IMR-90 (cell line): Measurements from ENCODE around the gene RYR3. TPM values are rescaled to one million over a fixed set of nuclear protein-coding genes. Genes with fewer than 3 reads are reported as not detected.

Experiments used
- ATAC-seq: fragments of 200-7000 bp; cut with Tn5 transposase; 2 replicates; pipeline ENCODE4 v1.9.1; 2020; ENCODE audit warnings: low read depth, mild to moderate bottlenecking, moderate library complexity
- BruUV-seq: library from RNA; stranded (reverse); fragments of 400-500 nt; replicated peaks from 2 replicates; lab custom pipeline; 2021; lab: Mats Ljungman, UMichigan
- CTCF ChIA-PET: fragments of 300-600 bp; formaldehyde crosslinking; extraction: SDS; loops from one replicate; lab custom pipeline; 2021; ENCODE audit warnings: antibody characterized with exemption; lab: Yijun Ruan, JAX
- POLR2A ChIA-PET: fragments of 300-600 bp; sonication (Branson Sonifier 250); formaldehyde crosslinking; loops from one replicate; lab custom pipeline; 2022; ENCODE audit warnings: antibody characterized with exemption; ENCODE audit not compliant: unreplicated experiment; lab: Charles Lee
- DNase-seq: peaks from one replicate; pipeline ENCODE4 v3.0.0; 2013
- H2AFZ ChIP-seq: replicated peaks from 2 replicates; pipeline ENCODE3; 2013; ENCODE audit warnings: low read length, mild to moderate bottlenecking; ENCODE audit not compliant: poor library complexity
- H2AK5ac ChIP-seq: 2 replicates; pipeline ENCODE4 v1.6.1; 2013; ENCODE audit warnings: low read depth, low read length, inconsistent platforms
- H2AK9ac ChIP-seq: replicated peaks from 2 replicates; pipeline ENCODE3; 2013; ENCODE audit warnings: mild to moderate bottlenecking, low read depth, low read length, moderate library complexity; ENCODE audit not compliant: poor library complexity
- H2BK120ac ChIP-seq: 2 replicates; pipeline ENCODE4 v1.6.1; 2013; ENCODE audit warnings: low read depth, low read length, inconsistent platforms
- H2BK15ac ChIP-seq: 3 replicates; pipeline ENCODE4 v1.6.1; 2013; ENCODE audit warnings: low read depth, low read length, inconsistent platforms
- H2BK20ac ChIP-seq: 2 replicates; pipeline ENCODE4 v1.6.1; 2013; ENCODE audit warnings: low read depth, mild to moderate bottlenecking, inconsistent platforms, low read length, moderate library complexity
- H2BK5ac ChIP-seq: 2 replicates; pipeline ENCODE4 v1.6.1; 2013; ENCODE audit warnings: mild to moderate bottlenecking, low read depth, low read length, inconsistent platforms; ENCODE audit not compliant: poor library complexity, severe bottlenecking
- H3K14ac ChIP-seq: replicated peaks from 2 replicates; pipeline ENCODE4 v1.6.1; 2013; ENCODE audit warnings: low read depth, low read length, inconsistent platforms
- H3K18ac ChIP-seq: 2 replicates; pipeline ENCODE4 v1.6.1; 2013; ENCODE audit warnings: low read depth, low read length, control low read depth
- H3K23ac ChIP-seq: 2 replicates; pipeline ENCODE4 v1.6.1; 2013; ENCODE audit warnings: low read depth, low read length, inconsistent platforms
- H3K27ac ChIP-seq: 2 replicates; pipeline ENCODE4 v1.5.1; 2013; ENCODE audit warnings: mild to moderate bottlenecking, control low read depth, low read length; ENCODE audit not compliant: insufficient read depth
- H3K27me3 ChIP-seq: 2 replicates; pipeline ENCODE4 v1.6.1; 2013; ENCODE audit warnings: low read length; ENCODE audit not compliant: control insufficient read depth, insufficient read depth
- H3K36me3 ChIP-seq: 2 replicates; pipeline ENCODE4 v1.6.1; 2013; ENCODE audit warnings: low read length, mixed read lengths; ENCODE audit not compliant: control insufficient read depth, insufficient read depth
- H3K4ac ChIP-seq: 2 replicates; pipeline ENCODE4 v1.6.1; 2013; ENCODE audit warnings: low read depth, low read length, inconsistent platforms
- H3K4me1 ChIP-seq: 2 replicates; pipeline ENCODE4 v1.6.1; 2013; ENCODE audit warnings: low read length, mixed read lengths; ENCODE audit not compliant: control insufficient read depth, insufficient read depth
- H3K4me2 ChIP-seq: 2 replicates; pipeline ENCODE4 v1.6.1; 2013; ENCODE audit warnings: low read depth, mild to moderate bottlenecking, control low read depth, low read length, moderate library complexity
- H3K4me3 ChIP-seq: 2 replicates; pipeline ENCODE4 v1.5.1; 2013; ENCODE audit warnings: low read depth, mild to moderate bottlenecking, control low read depth, low read length, moderate library complexity; ENCODE audit not compliant: insufficient read depth
- H3K56ac ChIP-seq: 2 replicates; pipeline ENCODE4 v1.6.1; 2013; ENCODE audit warnings: low read length, inconsistent platforms; ENCODE audit not compliant: insufficient read depth; ENCODE audit errors: extremely low read depth
- H3K79me1 ChIP-seq, 2 experiments: 2 replicates each; pipeline ENCODE4 v1.6.1; 2013; ENCODE audit warnings: low read length in 2 of 2, inconsistent platforms in 1 of 2, low read depth in 1 of 2
- H3K9ac ChIP-seq: 2 replicates; pipeline ENCODE4 v1.6.1; 2013; ENCODE audit warnings: low read depth, low read length, control low read depth
- H3K9me1 ChIP-seq: 2 replicates; pipeline ENCODE4 v1.6.1; 2013; ENCODE audit warnings: low read length, inconsistent platforms; ENCODE audit not compliant: insufficient read depth
- H3K9me3 ChIP-seq: 2 replicates; pipeline ENCODE4 v1.6.1; 2013; ENCODE audit warnings: low read length; ENCODE audit not compliant: control insufficient read depth, insufficient read depth
- H4K20me1 ChIP-seq: 2 replicates; pipeline ENCODE4 v1.6.1; 2013; ENCODE audit warnings: low read length, inconsistent platforms; ENCODE audit not compliant: insufficient read depth
- H4K5ac ChIP-seq: 2 replicates; pipeline ENCODE4 v1.6.1; 2013; ENCODE audit warnings: mild to moderate bottlenecking, low read depth, low read length, control low read depth
- H4K8ac ChIP-seq, 2 experiments: 2 replicates each; pipeline ENCODE4 v1.6.1; 2013; ENCODE audit warnings: low read depth in 2 of 2, low read length in 2 of 2, control low read depth in 1 of 2, inconsistent platforms in 1 of 2
- H4K91ac ChIP-seq: 2 replicates; pipeline ENCODE4 v1.6.1; 2013; ENCODE audit warnings: low read depth, low read length, inconsistent platforms; ENCODE audit not compliant: insufficient read depth
- BHLHE40 ChIP-seq: fragments of 150-350 bp; IDR thresholded peaks from 2 replicates; pipeline ENCODE4 v1.6.1; 2016; ENCODE audit warnings: mild to moderate bottlenecking, low read depth, low read length
- CEBPB ChIP-seq: IDR thresholded peaks from 2 replicates; pipeline ENCODE4 v1.6.1; 2012; ENCODE audit warnings: low read depth, low read length, improper control_type of control experiment
- CHD1 ChIP-seq: IDR thresholded peaks from 2 replicates; pipeline ENCODE4 v1.6.1; 2012; ENCODE audit warnings: low read depth, low read length, improper control_type of control experiment
- CTCF ChIP-seq: conservative IDR thresholded peaks from 2 replicates; pipeline ENCODE4 v1.5.1; 2012; ENCODE audit warnings: mild to moderate bottlenecking, low read depth, low read length, improper control_type of control experiment
- ELK1 ChIP-seq: fragments of 150-350 bp; IDR thresholded peaks from 2 replicates; pipeline ENCODE4 v1.6.1; 2016; ENCODE audit warnings: low read depth, mild to moderate bottlenecking, low read length, moderate library complexity, borderline replicate concordance
- FOS ChIP-seq: fragments of 150-350 bp; IDR thresholded peaks from 2 replicates; pipeline ENCODE4 v1.6.1; 2016; ENCODE audit warnings: low read depth, low read length
- MAFK ChIP-seq: IDR thresholded peaks from 2 replicates; pipeline ENCODE4 v1.6.1; 2012; ENCODE audit warnings: low read depth, low read length, improper control_type of control experiment
- MAZ ChIP-seq: IDR thresholded peaks from 2 replicates; pipeline ENCODE4 v1.6.1; 2012; ENCODE audit warnings: low read depth, mild to moderate bottlenecking, low read length, improper control_type of control experiment, moderate library complexity, borderline replicate concordance
- MXI1 ChIP-seq: IDR thresholded peaks from 2 replicates; pipeline ENCODE4 v1.6.1; 2012; ENCODE audit warnings: low read depth, mild to moderate bottlenecking, low read length, moderate library complexity, borderline replicate concordance
- NFE2L2 ChIP-seq: fragments of 150-350 bp; IDR thresholded peaks from 2 replicates; pipeline ENCODE4 v1.6.1; 2016; ENCODE audit warnings: low read depth, mild to moderate bottlenecking, low read length
- POLR2A ChIP-seq: IDR thresholded peaks from 2 replicates; pipeline ENCODE4 v1.6.1; 2012; ENCODE audit warnings: mild to moderate bottlenecking, low read depth, low read length
- RAD21 ChIP-seq: IDR thresholded peaks from 2 replicates; pipeline ENCODE4 v1.6.1; 2012; ENCODE audit warnings: low read length, improper control_type of control experiment
- RCOR1 ChIP-seq: IDR thresholded peaks from 2 replicates; pipeline ENCODE4 v1.6.1; 2012; ENCODE audit warnings: mild to moderate bottlenecking, low read length, improper control_type of control experiment; ENCODE audit not compliant: insufficient replicate concordance
- RFX5 ChIP-seq: IDR thresholded peaks from 2 replicates; pipeline ENCODE4 v1.8.0; 2012; ENCODE audit warnings: low read depth, mild to moderate bottlenecking, low read length, moderate library complexity
- SMC3 ChIP-seq: fragments of 150-350 bp; IDR thresholded peaks from 2 replicates; pipeline ENCODE4 v1.6.1; 2016; ENCODE audit warnings: low read depth, mild to moderate bottlenecking, antibody characterized with exemption, low read length, moderate library complexity
- USF2 ChIP-seq: fragments of 150-350 bp; IDR thresholded peaks from 2 replicates; pipeline ENCODE4 v1.6.1; 2017; ENCODE audit warnings: mild to moderate bottlenecking, antibody characterized with exemption, low read length, low read depth
- WGBS, 2 experiments: methylation state at CpG; one replicate each; pipeline versions ENCODE4 v1.1.5 to v1.1.7; 2013; ENCODE audit warnings: missing lambda C conversion rate in 2 of 2; ENCODE audit not compliant: insufficient read length in 1 of 2; ENCODE audit errors: extremely low coverage in 2 of 2; 5-methylcytosine and 5-hydroxymethylcytosine counted together
- dilution Hi-C: fragments of 300-500 bp; cut with HindIII; formaldehyde crosslinking; loops from one replicate; pipeline ENCODE4 v1.14.3; 2018; ENCODE audit warnings: low sequenced_read_pairs; ENCODE audit not compliant: unreplicated experiment
- in situ Hi-C: fragments of 300-500 bp; cut with MboI; formaldehyde crosslinking; loops from 3 replicates; pipeline ENCODE4 v1.14.3; 2019; ENCODE audit warnings: low sequenced_read_pairs, inconsistent platforms, mixed read lengths
- intact Hi-C: fragments of 100-400 bp; cut with micrococcal nuclease; formaldehyde crosslinking; loops from 2 replicates; pipeline ENCODE4 v1.10.0; 2022
- polyA plus RNA-seq, 3 experiments: library from polyadenylated mRNA; depleted of rRNA; stranded (reverse); fragments of >200 nt; gene quantifications; 2 replicates each; pipeline ENCODE4 v1.2.3, GENCODE V29; 2012; ENCODE audit warnings: low replicate concordance in 1 of 3
- total RNA-seq: library from RNA; depleted of rRNA; stranded (reverse); fragments of >200 nt; gene quantifications from 2 replicates; pipeline ENCODE4 v1.2.3, GENCODE V29; 2012

The RYR3 gene
- total and polyA plus RNA-seq, 2 of the 4 experiments (the other 2 are of a cell fraction) = 0.18 TPM; not detected in 1

- dilution Hi-C loops (no loop called here), in situ Hi-C loops (no loop called here), intact Hi-C loops (no loop called here)
- Histone ChIP-seq H3K27ac (no peak overlapping the region), H3K23ac (no peak overlapping the region), H2BK15ac (no peak overlapping the region), H3K4me2 (no peak overlapping the region), H4K8ac (no peak overlapping the region), H2BK20ac (no peak overlapping the region), H3K27me3 (peaks cover 14% of the 10 kb centered on the region), H3K36me3 (no peaks in the 10 kb centered on the region), H3K18ac (no peak overlapping the region), H3K4me1 (no peaks in the 10 kb centered on the region), H3K9ac (no peak overlapping the region), H3K79me1 (no peaks in the 10 kb centered on the region), H3K56ac (no peak overlapping the region), H2BK5ac (no peak overlapping the region), H2AK9ac (no peak overlapping the region), H2AFZ (no peak overlapping the region), H3K4me3 (no peak overlapping the region), H4K20me1 (no peaks in the 10 kb centered on the region), H3K9me1 (no peaks in the 10 kb centered on the region), H2AK5ac (no peak overlapping the region), H4K91ac (no peak overlapping the region), H3K4ac (no peak overlapping the region), H2BK120ac (no peak overlapping the region), H4K5ac (no peak overlapping the region), H3K14ac (no peak overlapping the region), H3K9me3 (no peaks in the 10 kb centered on the region; the same call in 1 of the 2 replicates)
- BruUV-seq = no TSS peak
- CTCF ChIA-PET = no interaction called here
- POLR2A ChIA-PET = no interaction called here
- DNase-seq = no peak
- 30% methylated on average over 2 of the region's 4 CpGs; no CpG with 5 or more reads in 1 of the 2 experiments for WGBS, 2 experiments
- ATAC-seq = no peak
- TF ChIP-seq RFX5 (no peak), SMC3 (no peak), NFE2L2 (no peak), RCOR1 (no peak), ELK1 (no peak), RAD21 (no peak), CEBPB (no peak), FOS (no peak), MAZ (no peak), POLR2A (no peak), CTCF (no peak), MAFK (no peak), BHLHE40 (no peak), MXI1 (no peak), USF2 (no peak), CHD1 (no peak)
Observed at GRCh38 chr15:33822479-33822878, 511.7 kb downstream of the RYR3 start.
